Measurements from ENCODE around the gene KPNB1.

KPNB1 gene

DNA sequence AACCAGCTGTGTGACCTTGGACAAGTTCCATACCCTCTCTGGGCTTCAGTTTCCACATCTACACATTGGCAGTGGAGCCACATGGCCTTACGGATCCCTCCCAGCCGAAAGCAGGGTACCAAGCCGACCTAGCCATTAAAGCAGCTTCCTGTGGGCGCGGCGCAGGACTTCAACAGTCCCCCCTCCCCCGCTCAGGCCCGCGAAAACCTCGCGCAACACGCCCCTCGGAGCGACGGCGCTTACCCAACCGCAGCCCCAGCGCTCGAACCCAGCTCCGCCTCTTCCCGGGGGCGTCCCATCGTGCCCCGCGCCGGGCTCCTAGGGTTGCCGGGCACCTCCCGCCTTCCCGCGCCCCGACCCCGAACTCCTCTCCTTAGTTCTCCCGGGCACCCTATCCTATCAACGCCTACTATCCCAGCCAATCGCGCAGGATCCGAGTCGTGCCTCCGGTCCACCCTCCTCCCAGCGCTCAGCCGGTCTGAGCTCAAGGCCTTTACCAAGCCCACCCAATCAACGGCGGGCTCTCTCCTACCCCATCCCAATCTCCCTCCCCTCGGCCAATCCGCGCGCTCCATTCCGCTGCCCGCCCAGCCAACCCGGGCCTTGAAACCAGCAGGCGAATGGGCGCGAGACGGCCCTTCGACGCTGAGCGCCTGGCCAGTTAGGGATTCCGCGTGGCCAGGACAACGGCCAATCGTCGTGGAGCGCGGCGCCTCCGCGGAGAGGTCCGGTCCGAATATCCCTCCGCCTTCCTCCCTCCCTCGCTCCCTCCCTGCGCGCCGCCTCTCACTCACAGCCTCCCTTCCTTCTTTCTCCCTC, at the start of gene KPNB1:
TSS of gene KPNB1 (plus strand) at position 767 of the 819 bp plus-strand sequence. CDS start 326 bp downstream, outside the sequence.
- peak; percentile 100 for DNase-seq (ENCODE audit: low read depth)

DNA sequence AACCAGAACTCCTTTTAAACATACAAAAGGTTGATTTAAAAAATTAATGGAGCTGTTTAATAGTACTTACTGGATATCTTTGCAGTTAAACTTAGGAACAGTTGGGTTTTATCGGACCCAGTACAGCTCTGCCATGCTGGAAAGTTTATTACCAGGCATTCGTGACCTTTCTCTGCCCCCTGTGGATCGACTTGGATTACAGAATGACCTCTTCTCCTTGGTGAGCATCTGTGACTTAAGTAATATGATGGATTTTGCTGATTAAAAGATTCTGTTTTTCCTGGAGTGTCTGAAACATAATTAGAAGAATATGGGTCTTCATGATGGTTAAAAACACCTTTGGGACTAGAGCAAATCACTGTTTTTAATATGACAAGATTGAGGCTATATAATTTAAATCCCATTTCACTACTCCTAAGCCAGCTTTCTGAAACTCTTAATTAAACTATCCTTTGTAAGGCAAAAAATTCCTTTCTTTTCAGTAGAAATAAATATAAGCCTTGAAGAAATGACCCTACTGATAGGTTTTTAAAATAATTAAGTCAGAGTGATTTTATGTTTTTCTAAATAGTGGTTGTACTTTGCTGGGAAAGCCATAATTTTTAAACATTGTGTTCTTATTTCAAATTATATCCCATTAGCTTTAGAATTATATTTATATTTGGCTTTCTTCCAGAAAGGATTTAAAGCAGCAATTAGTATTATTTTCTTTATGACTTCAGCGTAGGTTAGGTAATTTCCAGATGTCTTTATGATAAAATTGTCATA, 45.7 kb upstream of the KPNB1 start:
- DNase-seq (ENCODE audit: low read depth): no peak

DNA sequence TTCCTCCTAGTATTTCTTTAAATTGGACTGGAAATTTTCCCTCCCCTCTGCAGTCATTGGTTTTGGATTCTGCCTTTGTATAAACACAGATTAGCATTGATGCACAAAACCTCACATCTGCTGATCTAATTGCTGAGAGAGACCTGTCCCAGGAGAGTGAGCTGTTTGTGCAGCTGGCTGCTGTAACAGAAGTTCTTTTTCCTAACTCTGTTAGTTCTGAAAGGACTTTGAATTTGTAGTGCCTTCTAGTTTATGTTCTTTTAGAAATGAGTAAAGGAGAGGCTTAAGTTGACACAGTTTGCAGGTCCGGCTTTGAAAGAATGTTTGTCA, 45.2 kb upstream of the KPNB1 start:
- DNase-seq (ENCODE audit: low read depth): peak; percentile 74

DNA sequence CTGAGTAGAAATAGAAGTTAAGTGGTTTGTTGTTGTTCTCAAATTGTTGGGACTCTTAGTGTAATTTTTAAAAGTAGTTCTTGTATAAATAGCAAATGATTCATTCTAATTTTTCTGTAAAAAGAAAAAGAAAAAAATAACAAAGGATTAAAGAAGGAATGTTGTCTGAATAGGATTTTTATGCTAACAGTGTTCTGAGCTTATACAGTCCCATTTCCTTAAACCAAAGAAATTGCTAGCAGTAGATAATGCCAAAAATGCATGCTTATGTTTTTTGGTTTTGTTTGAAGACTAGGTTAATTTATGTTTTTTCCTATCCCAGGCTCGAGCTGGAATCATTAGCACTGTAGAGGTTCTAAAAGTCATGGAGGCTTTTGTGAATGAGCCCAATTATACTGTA, 44.7 kb upstream of the KPNB1 start:
- DNase-seq (ENCODE audit: low read depth): peak; percentile 31

DNA sequence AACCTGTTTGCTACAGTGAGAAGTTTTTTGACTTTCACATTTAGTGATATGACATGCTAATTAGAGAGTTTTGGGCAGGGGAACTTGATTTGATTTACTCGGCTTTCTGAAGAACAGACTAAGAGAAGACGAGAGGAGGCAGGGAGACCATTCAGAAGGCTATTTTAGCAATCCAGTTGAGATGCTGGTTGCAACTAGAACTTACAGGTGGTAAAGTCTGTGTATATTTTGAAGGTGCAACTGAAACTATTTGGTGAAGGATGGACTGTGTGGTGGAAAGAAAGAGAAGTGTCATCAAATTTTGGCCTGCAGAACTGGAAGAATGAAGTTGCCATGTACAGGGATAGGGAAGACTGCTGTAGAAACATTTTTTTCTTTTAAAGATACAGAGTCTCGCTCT, 42.2 kb upstream of the KPNB1 start:
- DNase-seq (ENCODE audit: low read depth): no peak

DNA sequence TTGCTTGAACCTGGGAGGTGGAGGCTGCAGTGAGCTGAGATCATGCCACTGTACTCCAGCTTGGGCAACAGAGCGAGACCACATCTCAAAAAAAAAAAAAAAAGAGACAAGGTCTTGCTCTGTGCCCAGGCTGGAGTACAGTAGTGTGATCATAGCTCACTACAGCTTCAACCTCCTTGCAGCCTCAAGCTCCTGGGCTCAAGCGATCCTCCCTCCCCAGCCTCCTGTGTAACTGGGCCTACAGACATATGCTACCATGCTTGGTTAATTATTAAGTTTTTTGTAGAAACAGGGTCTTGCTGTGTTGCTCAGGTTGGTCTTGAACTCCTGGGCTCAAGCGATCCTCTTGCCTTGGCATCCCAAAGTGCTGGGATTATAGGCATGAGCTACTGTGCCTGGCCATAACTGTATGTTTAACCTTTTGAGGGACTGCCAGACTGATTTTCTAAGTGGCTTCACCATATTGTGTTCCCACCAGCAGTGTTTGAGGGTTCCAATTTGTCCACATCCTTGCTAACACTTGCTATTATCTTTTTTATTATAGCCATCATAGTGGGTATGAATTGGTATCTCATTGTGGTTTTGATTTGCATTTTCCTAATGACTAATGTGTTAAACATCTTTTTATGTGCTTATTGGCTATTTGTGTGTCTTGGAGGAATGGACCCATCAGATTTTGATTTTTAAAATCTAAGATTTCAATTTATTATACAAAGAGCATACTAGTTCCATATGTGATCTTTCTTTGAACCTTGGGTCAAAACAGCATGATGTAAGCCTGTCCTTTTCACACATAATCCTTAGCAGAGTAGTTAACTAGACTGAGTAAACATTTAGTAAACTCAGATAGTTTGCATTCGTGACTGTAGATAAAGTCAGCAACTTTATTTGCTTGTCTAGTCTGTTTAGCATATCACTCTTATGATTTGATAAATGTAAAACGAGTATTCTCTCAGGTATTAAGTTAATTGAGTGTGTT, 38.1 kb upstream of the KPNB1 start:
- DNase-seq (ENCODE audit: low read depth): peak; percentile 34

DNA sequence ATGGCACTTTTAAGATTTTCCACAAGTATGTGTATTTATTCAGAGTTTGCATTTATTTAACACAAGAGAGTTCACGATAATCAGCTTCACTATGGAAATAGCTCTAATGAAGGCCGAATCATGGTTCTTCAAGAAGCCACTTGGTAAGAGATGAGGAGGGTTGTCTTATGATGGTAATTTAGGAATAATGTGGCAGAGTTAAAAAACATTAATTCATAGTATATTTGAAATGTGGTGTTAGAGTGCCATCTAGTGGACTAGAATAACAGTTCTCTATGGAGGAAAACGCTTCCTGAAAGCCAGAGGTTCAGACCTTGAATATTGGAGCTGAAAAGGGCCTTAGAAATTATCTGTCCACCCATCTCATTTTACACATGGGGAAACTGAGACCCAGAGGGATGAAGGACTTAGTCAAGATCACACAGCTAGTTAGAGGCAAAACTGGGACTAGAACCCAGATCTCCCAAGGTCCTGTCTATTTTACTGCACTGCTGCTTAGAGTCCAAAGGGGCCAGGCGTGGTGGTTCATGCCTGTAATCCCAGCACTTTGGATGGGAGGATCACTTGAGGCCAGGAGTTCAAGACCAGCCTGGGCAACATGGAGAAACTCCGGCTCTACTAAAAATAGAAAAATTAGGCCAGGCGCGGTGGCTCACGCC, 33.8 kb upstream of the KPNB1 start:
- DNase-seq (ENCODE audit: low read depth): peak; percentile 45

DNA sequence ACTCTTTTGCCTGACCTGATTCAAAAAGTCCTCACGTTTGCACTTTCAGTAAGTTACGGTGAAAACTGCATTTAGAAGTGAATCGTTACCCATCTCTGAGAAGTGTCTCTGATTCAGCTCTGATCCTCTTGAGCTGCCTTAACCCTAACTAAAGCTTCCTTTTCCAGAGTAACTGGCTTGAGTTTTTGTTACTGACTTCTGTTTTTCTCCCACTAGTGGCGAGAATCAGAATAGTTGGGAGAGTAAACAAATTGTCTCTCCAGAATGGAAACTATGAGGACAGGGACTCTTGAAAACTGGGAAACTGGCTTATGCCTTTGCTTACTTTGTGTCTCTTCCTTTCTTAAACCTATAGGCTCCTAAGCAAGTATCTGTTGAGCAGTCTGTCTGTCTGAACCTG, 31.3 kb upstream of the KPNB1 start:
- no peak for DNase-seq (ENCODE audit: low read depth)

DNA sequence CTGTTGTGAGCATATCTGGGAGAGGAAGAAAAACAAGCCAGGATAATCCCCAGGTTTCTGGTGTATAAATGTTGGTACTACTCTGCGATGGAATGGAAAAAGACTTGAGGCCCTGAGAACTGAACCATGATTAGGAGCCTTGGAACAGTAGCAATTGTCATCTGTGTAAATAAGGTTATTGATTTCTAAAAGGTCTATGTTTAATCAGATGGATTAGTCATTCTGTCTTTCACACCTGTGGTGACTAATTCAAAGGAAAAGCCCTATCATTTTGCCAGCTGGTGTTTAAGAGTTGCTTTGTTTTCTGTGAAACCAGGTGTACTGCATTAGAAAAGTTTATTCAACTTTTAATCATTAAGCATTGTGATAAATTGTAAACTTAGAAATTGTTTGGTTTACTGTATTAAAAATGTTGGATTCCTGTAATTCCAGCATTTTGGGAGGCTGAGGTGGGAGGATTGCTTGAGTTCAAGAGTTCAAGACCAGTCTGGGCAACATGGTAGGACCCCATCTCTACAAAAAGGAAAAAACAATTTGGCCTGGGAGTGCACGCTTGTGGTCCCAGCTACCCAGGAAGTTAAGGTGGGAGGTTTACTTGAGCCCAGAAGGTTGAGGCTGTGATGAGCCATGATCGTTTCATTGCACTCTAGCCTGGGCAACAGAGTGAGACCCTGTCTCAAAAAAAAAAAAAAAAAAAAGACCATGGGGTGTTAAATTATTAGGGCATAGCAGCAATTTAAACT, 29.0 kb upstream of the KPNB1 start:
- no peak for DNase-seq (ENCODE audit: low read depth)

DNA sequence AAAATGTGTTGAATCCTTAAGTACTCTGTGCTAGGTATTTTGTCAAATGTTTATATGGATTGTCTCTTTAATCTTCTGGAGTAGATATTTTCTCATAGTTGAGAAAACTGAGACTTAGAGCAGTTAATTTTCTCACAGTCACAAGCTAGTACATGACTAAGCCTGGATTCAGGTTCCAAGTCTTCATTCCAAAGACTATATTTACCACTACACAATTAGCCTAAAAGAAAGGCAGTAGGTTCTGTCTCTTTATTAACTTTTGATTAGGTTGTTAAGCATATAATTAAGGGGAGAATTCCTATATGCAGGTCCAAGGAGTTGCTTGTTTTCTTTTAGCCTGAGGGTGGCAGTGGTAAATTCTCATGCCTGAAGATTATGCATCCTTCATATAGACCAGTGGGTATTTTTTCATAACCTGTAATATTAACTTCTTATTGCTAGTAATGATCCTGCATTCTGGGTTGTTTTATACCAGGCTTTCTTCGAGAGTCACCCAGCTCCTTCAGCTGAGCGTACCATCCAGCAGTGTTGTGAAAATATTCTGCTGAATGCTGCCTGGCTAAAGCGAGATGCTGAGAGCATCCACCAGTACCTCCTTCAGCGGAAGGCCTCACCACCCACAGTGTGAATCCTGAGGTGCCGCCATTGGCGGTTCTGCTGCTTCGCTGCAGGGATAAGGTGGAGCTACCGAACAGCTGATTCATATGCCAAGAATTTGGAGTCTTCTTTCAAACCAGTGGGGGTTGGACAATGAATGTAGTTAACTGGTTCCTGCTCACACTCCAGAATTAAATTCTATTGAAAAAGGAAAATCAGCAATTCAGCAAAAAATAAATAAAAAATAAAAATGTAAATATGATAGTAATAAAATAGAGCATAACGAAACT, 28.2 kb upstream of the KPNB1 start:
- peak; percentile 96 for DNase-seq (ENCODE audit: low read depth)

DNA sequence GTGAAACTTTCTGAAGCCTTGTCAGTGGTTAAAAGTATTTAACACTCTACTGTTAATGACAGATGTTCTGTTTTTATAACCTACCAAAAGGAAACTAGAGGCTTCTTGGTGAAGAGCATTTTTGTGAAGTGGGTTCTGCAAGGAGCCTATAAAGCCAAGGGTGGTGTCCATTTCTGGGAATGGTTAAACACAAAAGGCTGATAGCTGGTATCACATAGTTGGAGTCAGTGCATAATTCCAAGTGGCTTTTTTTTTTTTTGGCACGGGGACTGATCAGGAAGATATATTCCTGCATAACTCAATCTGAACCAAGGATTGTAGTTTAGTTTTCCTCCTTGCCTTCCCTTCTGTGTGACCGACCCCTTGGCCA, 27.6 kb upstream of the KPNB1 start:
- no peak for DNase-seq (ENCODE audit: low read depth)

DNA sequence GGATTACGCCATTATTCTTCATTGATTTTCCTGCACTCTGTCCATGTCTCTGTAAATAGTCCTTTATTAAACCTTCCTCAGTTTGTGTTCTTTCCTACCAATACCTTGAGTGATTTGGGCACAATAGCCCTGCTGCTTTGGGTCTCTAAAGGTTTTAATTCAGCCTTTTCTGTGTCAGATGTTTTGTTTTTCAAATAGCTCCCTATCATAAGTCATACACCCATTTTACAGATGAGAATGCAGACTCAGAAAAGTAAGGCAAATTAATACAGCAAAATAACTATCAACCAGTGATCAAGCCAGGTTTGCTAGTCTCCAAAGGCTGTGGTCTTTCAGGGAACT, 25.0 kb upstream of the KPNB1 start:
- no peak for DNase-seq (ENCODE audit: low read depth)

DNA sequence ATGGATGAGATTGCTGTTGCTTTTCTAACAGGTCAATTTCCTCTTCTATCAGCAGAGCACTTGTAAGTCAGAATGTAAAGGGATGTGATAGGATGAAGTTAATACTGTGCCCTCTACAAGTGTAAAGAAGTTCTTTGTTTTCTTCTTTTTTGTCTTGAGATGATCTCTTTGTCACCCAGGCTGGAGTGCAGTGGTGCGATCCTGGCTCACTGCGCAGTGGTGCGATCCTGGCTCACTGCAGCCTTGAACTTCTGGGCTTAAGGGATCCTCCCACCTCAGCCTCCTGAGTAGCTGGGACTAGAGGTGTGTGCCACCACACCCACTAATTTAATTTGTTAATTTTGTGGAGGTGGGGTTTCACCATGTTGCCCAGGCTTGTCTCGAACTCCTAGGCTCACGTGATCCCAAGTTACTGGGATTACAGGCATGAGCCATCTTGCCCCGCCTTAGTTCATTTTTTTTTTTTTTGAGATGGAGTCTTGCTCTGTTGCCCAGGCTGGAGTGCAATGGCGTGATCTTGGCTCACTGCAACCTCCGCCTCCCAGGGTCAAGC, 21.6 kb upstream of the KPNB1 start:
- no peak for DNase-seq (ENCODE audit: low read depth)

DNA sequence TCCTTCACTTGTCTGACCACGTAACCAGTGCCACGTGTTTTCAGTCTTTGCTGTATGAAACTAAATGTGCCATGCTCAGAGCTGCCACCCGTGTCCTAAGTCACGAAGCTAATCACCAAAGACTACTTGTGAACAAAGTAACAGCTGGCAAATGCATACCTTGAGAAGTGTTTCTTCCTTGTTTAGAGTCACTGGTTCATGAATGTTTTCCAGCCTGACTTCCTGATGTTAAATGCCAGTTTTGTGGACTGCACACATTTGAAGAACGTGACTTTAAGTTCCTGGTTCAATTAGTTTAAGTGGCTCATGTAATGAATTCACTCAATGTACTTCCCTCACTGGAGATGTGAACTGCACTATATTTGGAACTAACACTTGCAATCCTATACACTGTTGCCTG, 19.9 kb upstream of the KPNB1 start:
- no peak for DNase-seq (ENCODE audit: low read depth)

DNA sequence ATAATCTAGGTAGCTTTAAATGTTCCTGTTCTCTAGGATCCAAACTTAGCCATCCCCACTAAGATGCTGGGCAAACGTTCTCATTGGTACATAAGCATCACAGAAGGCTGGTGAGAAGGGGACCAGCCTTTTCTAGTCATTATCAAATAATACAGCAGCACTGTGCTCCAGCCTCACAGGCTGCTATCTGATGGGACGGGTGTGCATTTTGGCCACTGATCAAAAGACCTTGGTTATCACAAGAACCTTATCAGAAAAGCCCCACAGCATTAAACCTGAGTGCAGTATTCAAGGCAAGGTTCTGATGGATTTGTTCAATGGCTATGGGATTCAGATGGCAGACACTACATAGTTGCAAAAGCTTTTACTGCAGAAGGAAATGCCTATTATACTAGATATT, 19.1 kb upstream of the KPNB1 start:
- DNase-seq (ENCODE audit: low read depth): no peak

DNA sequence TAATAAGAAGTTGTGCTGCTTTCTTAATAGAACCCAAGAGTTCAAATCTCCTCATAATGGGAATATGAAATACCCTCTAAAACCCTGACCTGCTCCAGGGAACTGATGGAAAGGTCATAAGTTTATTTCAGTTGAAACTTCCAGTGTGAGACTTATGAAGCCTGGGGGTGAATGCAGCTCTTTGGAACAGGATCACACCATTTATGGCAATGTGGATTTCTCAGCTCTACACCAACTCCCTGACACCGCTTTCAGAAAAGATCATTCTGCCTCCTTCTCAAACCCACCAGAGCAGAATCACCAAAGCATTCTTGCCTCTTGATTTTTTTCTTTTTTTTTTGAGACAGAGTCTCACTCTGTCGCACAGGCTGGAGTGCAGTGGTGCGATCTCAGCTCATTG, 16.7 kb upstream of the KPNB1 start:
- no peak for DNase-seq (ENCODE audit: low read depth)

DNA sequence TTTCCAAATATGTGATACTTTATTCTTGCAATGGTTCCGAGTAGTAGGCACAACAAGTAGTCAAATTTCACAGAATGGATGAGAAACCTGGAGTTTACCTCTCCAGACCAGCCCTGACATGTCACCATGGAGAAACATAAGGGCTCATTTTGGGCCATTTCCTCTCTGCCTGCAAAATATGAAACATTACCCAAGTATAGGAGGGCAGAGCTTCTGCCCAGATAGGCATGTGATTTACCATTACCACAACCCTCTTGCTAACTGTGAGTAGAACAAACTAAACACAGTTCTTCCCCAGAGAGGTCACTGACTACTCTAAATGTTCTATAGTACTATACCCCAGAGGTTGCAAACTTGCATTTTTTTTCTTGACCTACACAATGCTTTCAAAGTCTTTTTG, 15.7 kb upstream of the KPNB1 start:
- DNase-seq (ENCODE audit: low read depth): no peak

DNA sequence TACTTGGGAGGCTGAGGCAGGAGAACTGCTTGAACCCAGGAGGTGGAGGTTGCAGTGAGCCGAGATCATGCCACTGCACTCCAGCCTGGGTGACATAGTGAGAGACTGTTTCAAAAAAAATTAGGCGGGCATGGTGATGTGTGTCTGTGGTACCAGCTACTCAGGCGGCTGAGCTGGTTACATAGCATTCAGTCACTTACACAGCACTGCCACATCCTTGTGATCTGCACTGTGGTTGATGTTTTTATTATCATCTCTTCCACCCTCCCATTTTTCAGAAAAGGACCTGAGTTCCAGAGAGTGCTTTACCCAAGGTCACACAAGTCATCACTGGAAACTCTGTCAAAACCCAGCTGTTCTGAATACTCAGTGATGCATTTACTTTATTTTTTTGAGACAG, 14.8 kb upstream of the KPNB1 start:
- DNase-seq (ENCODE audit: low read depth): no peak

DNA sequence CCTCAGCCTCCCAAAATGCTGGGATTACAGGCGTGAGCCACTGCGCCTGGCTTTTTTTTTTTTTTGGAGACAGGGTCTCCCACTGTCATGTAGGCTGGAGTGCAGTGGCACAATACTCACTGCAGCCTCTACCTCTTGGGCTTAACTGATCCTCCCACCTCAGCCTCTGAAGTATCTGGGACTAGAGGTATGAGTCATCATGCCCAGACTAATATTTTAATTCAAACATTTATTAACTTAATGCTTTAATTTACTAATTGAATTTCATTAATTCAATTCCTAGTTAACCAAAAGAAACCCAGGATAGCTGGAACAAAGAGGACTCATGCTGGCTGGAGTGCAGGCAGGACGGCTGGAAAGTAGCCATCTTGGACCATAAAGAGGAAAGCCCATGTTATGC, 14.0 kb upstream of the KPNB1 start:
- no peak for DNase-seq (ENCODE audit: low read depth)
